ENCODE measurements around the gene TMEM131. TPM values are rescaled to one million over a fixed set of nuclear protein-coding genes. Genes with fewer than 3 reads are reported as not detected.

Gene TMEM131
- polyA plus RNA-seq, 3 donors = 37.0 to 48.0 (median 39.6) TPM

GRCh38 chr2:98020992-98021713, 25.4 kb upstream of the TMEM131 start:
- DNase-seq (ENCODE audit: low read depth in 3 of 3, low spot score in 2 of 3) = no peak

GRCh38 chr2:98020516-98020915, 24.8 kb upstream of the TMEM131 start:
- DNase-seq (ENCODE audit: low read depth in 3 of 3, low spot score in 2 of 3) = no peak

GRCh38 chr2:98016908-98017670, 21.3 kb upstream of the TMEM131 start:
- DNase-seq (ENCODE audit: low read depth in 3 of 3, low spot score in 2 of 3) = no peak

GRCh38 chr2:98015671-98016070, 19.9 kb upstream of the TMEM131 start:
- no peak for DNase-seq (ENCODE audit: low read depth in 3 of 3, low spot score in 2 of 3)

- DNase-seq (ENCODE audit: low read depth in 3 of 3, low spot score in 2 of 3) = no peak
Measured at GRCh38 chr2:98014379-98014778, 18.6 kb upstream of the TMEM131 start.

GRCh38 chr2:98013407-98014042, 17.8 kb upstream of the TMEM131 start:
- DNase-seq (ENCODE audit: low read depth in 3 of 3, low spot score in 2 of 3) = no peak

GRCh38 chr2:98012561-98012991, 16.8 kb upstream of the TMEM131 start:
- no peak for DNase-seq (ENCODE audit: low read depth in 3 of 3, low spot score in 2 of 3)

- DNase-seq (ENCODE audit: low read depth in 3 of 3, low spot score in 2 of 3) = no peak
Measured at GRCh38 chr2:98009887-98010760, 14.4 kb upstream of the TMEM131 start.

- DNase-seq (ENCODE audit: low read depth in 3 of 3, low spot score in 2 of 3) = no peak
Measured at GRCh38 chr2:98008415-98008814, 12.7 kb upstream of the TMEM131 start.

GRCh38 chr2:98006378-98006777, 10.6 kb upstream of the TMEM131 start:
- no peak for DNase-seq (ENCODE audit: low read depth in 3 of 3, low spot score in 2 of 3)

- no peak for DNase-seq (ENCODE audit: low read depth in 3 of 3, low spot score in 2 of 3)
Measured at GRCh38 chr2:98004613-98005012, 8.9 kb upstream of the TMEM131 start.

- DNase-seq (ENCODE audit: low read depth in 3 of 3, low spot score in 2 of 3) = no peak
Measured at GRCh38 chr2:98004047-98004446, 8.3 kb upstream of the TMEM131 start.

- no peak for DNase-seq (ENCODE audit: low read depth in 3 of 3, low spot score in 2 of 3)
Measured at GRCh38 chr2:97999536-97999935, 3.8 kb upstream of the TMEM131 start.

GRCh38 chr2:97998431-97999005, 2.8 kb upstream of the TMEM131 start:
- DNase-seq (ENCODE audit: low read depth in 3 of 3, low spot score in 2 of 3) = no peak

GRCh38 chr2:97997784-97998392, 2.1 kb upstream of the TMEM131 start:
- DNase-seq (ENCODE audit: low read depth in 3 of 3, low spot score in 2 of 3) = no peak

- no peak for DNase-seq (ENCODE audit: low read depth in 3 of 3, low spot score in 2 of 3)
Measured at GRCh38 chr2:97996679-97997078, 931 bp upstream of the TMEM131 start.

GRCh38 chr2:97995026-97995733, 568 bp downstream of the TMEM131 start:
- peak in 2 of 3 donors; percentile 13 to 36 for DNase-seq (ENCODE audit: low read depth in 3 of 3, low spot score in 2 of 3)

- no peak for DNase-seq (ENCODE audit: low read depth in 3 of 3, low spot score in 2 of 3)
Measured at GRCh38 chr2:97994476-97994875, 1.3 kb downstream of the TMEM131 start.

GRCh38 chr2:97993926-97994325, 1.8 kb downstream of the TMEM131 start:
- DNase-seq (ENCODE audit: low read depth in 3 of 3, low spot score in 2 of 3) = no peak
